Esophagus muscularis mucosa (tissue), 4 donors: ENCODE measurements around the gene RABEP2.

Experiments
- CTCF ChIP-seq, 3 experiments: fragments of 200-600 bp in 2 of 3; fragments of 450-650 bp in 1 of 3; sonication (generic) in 2 of 3; IDR thresholded peaks; one replicate each; pipeline ENCODE4 v1.5.1; 2017 to 2019; ENCODE audit warnings: antibody characterized with exemption in 3 of 3, mild to moderate bottlenecking in 2 of 3, moderate library complexity in 1 of 3
- EP300 ChIP-seq: sonication (generic); formaldehyde crosslinking; IDR thresholded peaks from one replicate; pipeline ENCODE4 v1.6.1; 2017; ENCODE audit warnings: antibody characterized with exemption
- POLR2A ChIP-seq: fragments of 450-650 bp; IDR thresholded peaks from one replicate; pipeline ENCODE4 v1.6.1; 2017; ENCODE audit warnings: antibody characterized with exemption, moderate library complexity, mild to moderate bottlenecking, low read depth

DNA sequence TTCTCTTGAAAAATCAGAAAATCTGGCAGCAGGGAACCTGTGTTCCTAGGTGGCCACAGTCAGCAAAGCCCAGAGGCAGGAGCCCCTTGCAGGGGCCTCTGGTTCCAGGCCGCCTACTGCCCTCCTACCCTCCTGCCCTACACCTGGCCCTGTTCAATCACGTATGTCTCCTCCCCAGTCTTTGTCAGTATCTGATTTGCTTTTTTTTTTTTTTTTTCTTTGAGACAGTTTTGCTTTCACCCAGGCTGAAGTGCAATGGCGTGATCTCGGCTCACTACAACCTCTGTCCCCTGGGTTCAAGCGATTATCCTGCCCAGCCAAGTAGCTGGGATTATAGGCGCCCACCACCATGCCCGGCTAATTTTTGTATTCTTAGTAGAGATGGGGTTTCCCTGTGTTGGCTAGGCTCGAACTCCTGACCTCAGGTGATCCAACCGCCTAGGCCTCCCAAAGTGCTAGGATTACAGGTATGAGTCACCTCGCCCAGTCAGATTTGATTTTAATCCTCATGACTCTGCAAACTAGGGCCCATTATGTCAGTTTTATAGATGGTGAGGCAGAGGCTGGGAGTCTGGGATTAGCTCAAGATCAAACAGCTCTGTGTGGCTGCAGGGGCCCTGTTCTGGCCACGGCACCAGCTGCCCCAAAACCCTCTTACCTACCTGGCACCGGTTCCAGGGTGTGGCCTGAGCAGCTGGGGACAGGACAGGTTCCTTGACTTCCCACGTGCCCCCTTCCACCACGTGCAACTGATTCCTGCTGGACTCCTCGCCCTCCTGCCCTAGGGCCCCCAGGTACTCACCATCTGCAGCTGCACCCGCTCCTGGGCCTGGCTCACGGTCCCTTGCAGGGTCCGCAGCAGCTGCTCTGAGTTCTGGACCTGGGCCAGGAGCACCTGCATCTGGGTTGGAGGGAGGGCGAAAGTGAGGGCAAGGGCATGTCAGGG, 14.7 kb downstream of the RABEP2 start:
- no peak for TF ChIP-seq CTCF (IDR thresholded peaks at IDR 0.05)
- TF ChIP-seq POLR2A: no peak
- no peak for TF ChIP-seq EP300
